Mesodermal cell (in vitro differentiated cells): ENCODE measurements around the gene AP3B2.

Source experiments
- H3K27ac ChIP-seq: 2 replicates; pipeline ENCODE4 v1.7.0; 2013; ENCODE audit warnings: mild to moderate bottlenecking, low read depth, low read length, moderate library complexity; ENCODE audit not compliant: severe bottlenecking
- H3K36me3 ChIP-seq: 2 replicates; pipeline ENCODE4 v1.7.1; 2013; ENCODE audit warnings: mild to moderate bottlenecking, low read length, moderate library complexity; ENCODE audit not compliant: control insufficient read depth, insufficient read depth
- H3K4me1 ChIP-seq: one replicate; pipeline ENCODE4 v1.7.1; 2013; ENCODE audit warnings: mild to moderate bottlenecking, low read length; ENCODE audit not compliant: insufficient read depth, control insufficient read depth, poor library complexity, severe bottlenecking
- H3K4me3 ChIP-seq: 2 replicates; pipeline ENCODE4 v1.7.0; 2013; ENCODE audit warnings: low read length, control low read depth, mild to moderate bottlenecking; ENCODE audit not compliant: insufficient read depth, poor library complexity, severe bottlenecking; ENCODE audit errors: extremely low read depth
- H3K9me3 ChIP-seq: 2 replicates; pipeline ENCODE4 v1.7.1; 2013; ENCODE audit warnings: mild to moderate bottlenecking, low read length, moderate library complexity; ENCODE audit not compliant: control insufficient read depth
- WGBS, 2 experiments: methylation state at CpG; one replicate each; pipeline ENCODE4 v1.1.5; 2013; ENCODE audit warnings: missing lambda C conversion rate in 2 of 2; ENCODE audit not compliant: insufficient coverage in 2 of 2; 5-methylcytosine and 5-hydroxymethylcytosine counted together

The AP3B2 gene

GRCh38 chr15:82640672-82641071 is 69.0 kb downstream of the AP3B2 start:
- WGBS, 2 experiments = 100% methylated on average over 1 of the region's 3 CpGs; no CpG with 5 or more reads in 1 of the 2 experiments

GRCh38 chr15:82635798-82636197 is 73.9 kb downstream of the AP3B2 start:
- Histone ChIP-seq H3K4me1 (peaks cover 5% of the 10 kb centered on the region), H3K36me3 (no peaks in the 10 kb centered on the region), H3K27ac (no peak overlapping the region), H3K9me3 (no peaks in the 10 kb centered on the region), H3K4me3 (no peak overlapping the region)
- 83 to 85% methylated on average over 2 of the region's 2 CpGs for WGBS, 2 experiments

More at GRCh38 chr15:82640672-82641071, 69.0 kb downstream of the AP3B2 start:
- H3K4me3 ChIP-seq = no peak overlapping the region
- H3K4me1 ChIP-seq = peaks cover 19% of the 10 kb centered on the region
- no peak overlapping the region for H3K27ac ChIP-seq
- no peaks in the 10 kb centered on the region for H3K9me3 ChIP-seq
- no peaks in the 10 kb centered on the region for H3K36me3 ChIP-seq

- Histone ChIP-seq H3K36me3 (no peaks in the 10 kb centered on the region), H3K27ac (no peak overlapping the region), H3K4me3 (no peak overlapping the region), H3K9me3 (no peaks in the 10 kb centered on the region), H3K4me1 (no peaks in the 10 kb centered on the region)
- WGBS, 2 experiments = 67 to 89% methylated on average over 2 to 3 of the region's 4 CpGs
Observed at GRCh38 chr15:82630033-82630432, 79.6 kb downstream of the AP3B2 start.

GRCh38 chr15:82625136-82625535 is 84.5 kb downstream of the AP3B2 start:
- H3K9me3 ChIP-seq = no peaks in the 10 kb centered on the region
- H3K27ac ChIP-seq = no peak overlapping the region
- no peaks in the 10 kb centered on the region for H3K4me1 ChIP-seq
- no peak overlapping the region for H3K4me3 ChIP-seq
- 89% methylated on average over 2 of the region's 4 CpGs for WGBS, 2 experiments
- no peaks in the 10 kb centered on the region for H3K36me3 ChIP-seq

GRCh38 chr15:82624438-82624837 is 85.2 kb downstream of the AP3B2 start:
- Histone ChIP-seq H3K27ac (no peak overlapping the region), H3K4me3 (no peak overlapping the region), H3K4me1 (no peaks in the 10 kb centered on the region), H3K9me3 (no peaks in the 10 kb centered on the region), H3K36me3 (no peaks in the 10 kb centered on the region)
- WGBS, 2 experiments = 93 to 100% methylated on average over 3 of the region's 3 CpGs

GRCh38 chr15:82624008-82624407 is 85.7 kb downstream of the AP3B2 start:
- H3K4me1 ChIP-seq = no peaks in the 10 kb centered on the region
- H3K4me3 ChIP-seq = no peak overlapping the region
- H3K27ac ChIP-seq = no peak overlapping the region
- no peaks in the 10 kb centered on the region for H3K9me3 ChIP-seq
- H3K36me3 ChIP-seq = no peaks in the 10 kb centered on the region
- 71 to 94% methylated on average over 1 to 2 of the region's 2 CpGs for WGBS, 2 experiments

- no peak overlapping the region for H3K27ac ChIP-seq
- WGBS, 2 experiments = 57% methylated on average over 1 of the region's 1 CpG; no CpG with 5 or more reads in 1 of the 2 experiments
- H3K4me1 ChIP-seq = no peaks in the 10 kb centered on the region
- H3K9me3 ChIP-seq = no peaks in the 10 kb centered on the region
- H3K36me3 ChIP-seq = no peaks in the 10 kb centered on the region
- H3K4me3 ChIP-seq = no peak overlapping the region
Observed at GRCh38 chr15:82621970-82622369, 87.7 kb downstream of the AP3B2 start.

GRCh38 chr15:82613747-82614146 is 95.9 kb downstream of the AP3B2 start:
- H3K27ac ChIP-seq = no peak overlapping the region
- no peaks in the 10 kb centered on the region for H3K9me3 ChIP-seq
- H3K4me3 ChIP-seq = no peak overlapping the region
- no peaks in the 10 kb centered on the region for H3K4me1 ChIP-seq
- 80 to 83% methylated on average over 9 of the region's 12 CpGs for WGBS, 2 experiments
- no peaks in the 10 kb centered on the region for H3K36me3 ChIP-seq

GRCh38 chr15:82611348-82611747 is 98.3 kb downstream of the AP3B2 start:
- Histone ChIP-seq H3K36me3 (no peaks in the 10 kb centered on the region), H3K27ac (no peak overlapping the region), H3K4me1 (no peaks in the 10 kb centered on the region), H3K9me3 (no peaks in the 10 kb centered on the region), H3K4me3 (no peak overlapping the region)
- 82 to 90% methylated on average over 1 to 2 of the region's 4 CpGs for WGBS, 2 experiments
